K562 (cell line): ENCODE measurements around the gene ANKH. TPM values are rescaled to one million over a fixed set of nuclear protein-coding genes. Genes with fewer than 3 reads are reported as not detected.

Source experiments
- BDP1 ChIP-seq: IDR thresholded peaks from 3 replicates; pipeline ENCODE4 v1.6.1; 2011; ENCODE audit not compliant: insufficient read length, insufficient read depth
- BRCA1 ChIP-seq, 2 experiments: fragments of 450-650 bp in 1 of 2; sonication (generic) in 1 of 2; formaldehyde crosslinking in 1 of 2; IDR thresholded peaks; 2 replicates each; pipeline versions ENCODE4 v1.5.0 to v1.6.1; 2017 to 2020; ENCODE audit warnings: mild to moderate bottlenecking in 1 of 2, missing genetic modification reagents in 1 of 2
- CTBP1 ChIP-seq: fragments of 450-650 bp; IDR thresholded peaks from 2 replicates; pipeline ENCODE4 v1.6.1; 2016; ENCODE audit warnings: borderline replicate concordance
- EP300 ChIP-seq: IDR thresholded peaks from 2 replicates; pipeline ENCODE4 v1.6.1; 2012; ENCODE audit warnings: low read length, improper control_type of control experiment
- ESRRB ChIP-seq: fragments of 250-450 bp; sonication (Bioruptor Pico); IDR thresholded peaks from 2 replicates; pipeline ENCODE4 v1.5.0; 2020; ENCODE audit warnings: mild to moderate bottlenecking, moderate library complexity, borderline replicate concordance
- ETV1 ChIP-seq: fragments of 450-650 bp; conservative IDR thresholded peaks from 2 replicates; pipeline ENCODE4 v1.6.1; 2016; ENCODE audit warnings: missing genetic modification characterization, control low read depth, low read depth, missing compliant biosample characterization
- FOSL1 ChIP-seq: fragments of 200-800 bp; sonication (Bioruptor generic); conservative IDR thresholded peaks from 2 replicates; pipeline ENCODE4 v1.6.1; 2016; ENCODE audit warnings: missing genetic modification characterization, missing compliant biosample characterization
- FOXJ2 ChIP-seq: fragments of 200-800 bp; sonication (Bioruptor generic); IDR thresholded peaks from 2 replicates; pipeline ENCODE4 v1.6.1; 2016; ENCODE audit warnings: missing genetic modification characterization, missing compliant biosample characterization
- HDAC2 ChIP-seq: fragments of 450-650 bp; IDR thresholded peaks from 2 replicates; pipeline ENCODE4 v1.6.1; 2016; ENCODE audit warnings: mild to moderate bottlenecking
- KDM2B ChIP-seq: fragments of 250-450 bp; sonication (Bioruptor Pico); IDR thresholded peaks from 2 replicates; pipeline ENCODE4 v1.8.0; 2021; ENCODE audit warnings: mild to moderate bottlenecking, moderate library complexity
- PHF8 ChIP-seq: fragments of 200-600 bp; sonication (generic); IDR thresholded peaks from 2 replicates; pipeline ENCODE4 v1.6.1; 2012; ENCODE audit warnings: mixed run types, mild to moderate bottlenecking, inconsistent platforms, low read length, moderate library complexity, borderline replicate concordance
- PTBP1 ChIP-seq: fragments of 200-400 bp; formaldehyde crosslinking; IDR thresholded peaks from 2 replicates; pipeline ENCODE4 v1.6.1; 2017; ENCODE audit warnings: low read depth, low read length
- RB1 ChIP-seq: fragments of 450-650 bp; IDR thresholded peaks from 2 replicates; pipeline ENCODE4 v1.6.1; 2017; ENCODE audit warnings: low read depth, mild to moderate bottlenecking
- RBFOX2 ChIP-seq: fragments of 200-400 bp; formaldehyde crosslinking; IDR thresholded peaks from 2 replicates; pipeline ENCODE4 v1.6.1; 2017; ENCODE audit warnings: low read depth, mild to moderate bottlenecking, low read length, moderate library complexity
- SMAD4 ChIP-seq: fragments of 250-450 bp; sonication (Bioruptor Pico); conservative IDR thresholded peaks from 2 replicates; pipeline ENCODE4 v1.8.0; 2021; ENCODE audit warnings: inconsistent platforms, mild to moderate bottlenecking, moderate library complexity
- SREBF1 ChIP-seq: fragments of 150-350 bp; IDR thresholded peaks from 2 replicates; pipeline ENCODE4 v1.6.1; 2014; ENCODE audit warnings: antibody characterized with exemption, low read depth, low read length, borderline replicate concordance
- ZFP1 ChIP-seq: fragments of 450-650 bp; formaldehyde crosslinking; IDR thresholded peaks from 2 replicates; pipeline ENCODE4 v1.4.0; 2020; ENCODE audit warnings: mild to moderate bottlenecking, mixed read lengths
- ZNF274 ChIP-seq: IDR thresholded peaks from 2 replicates; pipeline ENCODE4 v1.6.1; 2011; ENCODE audit warnings: low read depth, mild to moderate bottlenecking, low read length, moderate library complexity, borderline replicate concordance
- ZNF41 ChIP-seq: fragments of 250-450 bp; sonication (Bioruptor Pico); conservative IDR thresholded peaks from 2 replicates; pipeline ENCODE4 v1.4.0; 2020; ENCODE audit warnings: mild to moderate bottlenecking
- ZNF507 ChIP-seq: conservative IDR thresholded peaks from 2 replicates; pipeline ENCODE4 v1.6.1; 2017; ENCODE audit warnings: missing genetic modification characterization, missing compliant biosample characterization
- ZNF586 ChIP-seq: fragments of 450-650 bp; formaldehyde crosslinking; conservative IDR thresholded peaks from 2 replicates; pipeline ENCODE4 v1.4.0; 2020; ENCODE audit warnings: mild to moderate bottlenecking, moderate library complexity
- polyA plus RNA-seq, 8 experiments: library from polyadenylated mRNA; depleted of rRNA in 4 of 8; stranded (reverse) in 5 of 8; unstranded in 3 of 8; fragments of >200 nt; fragmentation: Nextera tagmentation in 2 of 8; fragmentation: Illumina TruSeq in 1 of 8; extraction: Ambion mirVana in 2 of 8; extraction: Trizol in 1 of 8; gene quantifications; 2 replicates each; pipeline versions ENCODE4 v1.2.1 to v1.2.3, GENCODE V29; 2011 to 2014; ENCODE audit warnings: inconsistent platforms in 1 of 8, missing spikeins in 1 of 8
- total RNA-seq, 7 experiments: library from RNA; depleted of rRNA in 6 of 7; stranded (reverse); fragments of >200 nt in 6 of 7; fragmentation: Illumina TruSeq in 2 of 7; extraction: Trizol in 2 of 7; gene quantifications; 2 replicates each; pipeline versions ENCODE4 v1.2.1 to v1.2.3, GENCODE V29; 2011 to 2021; ENCODE audit warnings: low replicate concordance in 1 of 7
- TF ChIP-seq, protein P1 (sequence below): sonication (generic); formaldehyde crosslinking; IDR thresholded peaks from 2 replicates; pipeline ENCODE4 v1.8.0; 2023; ENCODE audit warnings: missing genetic modification reagents, mild to moderate bottlenecking, borderline replicate concordance
- TF ChIP-seq, protein P2 (sequence below): fragments of 250-450 bp; sonication (Bioruptor Pico); IDR thresholded peaks from 2 replicates; pipeline ENCODE4 v1.9.0; 2021; ENCODE audit warnings: mild to moderate bottlenecking
- TF ChIP-seq, protein P3 (sequence below): IDR thresholded peaks from 2 replicates; pipeline ENCODE4 v1.6.1; 2014; ENCODE audit warnings: antibody characterized with exemption

The ANKH gene
- total and polyA plus RNA-seq, 9 of the 15 experiments (the other 6 are each of a cell fraction or from before 2014, with no cell fraction given) = 0.79 to 12.2 (median 4.5) TPM

DNA sequence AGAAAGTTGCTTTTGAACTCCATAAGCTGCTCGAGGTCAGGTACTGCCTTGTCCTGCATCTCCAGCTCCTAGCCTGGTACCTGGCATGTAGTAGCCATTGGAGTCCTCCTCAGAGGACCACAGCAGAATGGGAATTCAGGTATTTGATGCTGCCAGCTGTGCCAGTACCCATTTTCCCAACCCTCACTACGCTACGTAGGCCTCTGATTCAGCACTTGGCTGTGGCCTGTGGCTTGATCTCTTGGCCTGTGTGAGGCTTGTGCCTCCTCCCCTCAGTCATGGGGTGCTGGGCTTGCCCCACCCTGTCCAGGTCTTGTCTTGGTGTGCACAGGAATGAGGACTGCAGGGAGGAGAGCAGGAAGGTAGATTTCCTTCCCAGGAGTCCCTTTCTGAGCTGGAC, 195.3 kb downstream of the ANKH start (continued):
- TF ChIP-seq, protein P1, sequence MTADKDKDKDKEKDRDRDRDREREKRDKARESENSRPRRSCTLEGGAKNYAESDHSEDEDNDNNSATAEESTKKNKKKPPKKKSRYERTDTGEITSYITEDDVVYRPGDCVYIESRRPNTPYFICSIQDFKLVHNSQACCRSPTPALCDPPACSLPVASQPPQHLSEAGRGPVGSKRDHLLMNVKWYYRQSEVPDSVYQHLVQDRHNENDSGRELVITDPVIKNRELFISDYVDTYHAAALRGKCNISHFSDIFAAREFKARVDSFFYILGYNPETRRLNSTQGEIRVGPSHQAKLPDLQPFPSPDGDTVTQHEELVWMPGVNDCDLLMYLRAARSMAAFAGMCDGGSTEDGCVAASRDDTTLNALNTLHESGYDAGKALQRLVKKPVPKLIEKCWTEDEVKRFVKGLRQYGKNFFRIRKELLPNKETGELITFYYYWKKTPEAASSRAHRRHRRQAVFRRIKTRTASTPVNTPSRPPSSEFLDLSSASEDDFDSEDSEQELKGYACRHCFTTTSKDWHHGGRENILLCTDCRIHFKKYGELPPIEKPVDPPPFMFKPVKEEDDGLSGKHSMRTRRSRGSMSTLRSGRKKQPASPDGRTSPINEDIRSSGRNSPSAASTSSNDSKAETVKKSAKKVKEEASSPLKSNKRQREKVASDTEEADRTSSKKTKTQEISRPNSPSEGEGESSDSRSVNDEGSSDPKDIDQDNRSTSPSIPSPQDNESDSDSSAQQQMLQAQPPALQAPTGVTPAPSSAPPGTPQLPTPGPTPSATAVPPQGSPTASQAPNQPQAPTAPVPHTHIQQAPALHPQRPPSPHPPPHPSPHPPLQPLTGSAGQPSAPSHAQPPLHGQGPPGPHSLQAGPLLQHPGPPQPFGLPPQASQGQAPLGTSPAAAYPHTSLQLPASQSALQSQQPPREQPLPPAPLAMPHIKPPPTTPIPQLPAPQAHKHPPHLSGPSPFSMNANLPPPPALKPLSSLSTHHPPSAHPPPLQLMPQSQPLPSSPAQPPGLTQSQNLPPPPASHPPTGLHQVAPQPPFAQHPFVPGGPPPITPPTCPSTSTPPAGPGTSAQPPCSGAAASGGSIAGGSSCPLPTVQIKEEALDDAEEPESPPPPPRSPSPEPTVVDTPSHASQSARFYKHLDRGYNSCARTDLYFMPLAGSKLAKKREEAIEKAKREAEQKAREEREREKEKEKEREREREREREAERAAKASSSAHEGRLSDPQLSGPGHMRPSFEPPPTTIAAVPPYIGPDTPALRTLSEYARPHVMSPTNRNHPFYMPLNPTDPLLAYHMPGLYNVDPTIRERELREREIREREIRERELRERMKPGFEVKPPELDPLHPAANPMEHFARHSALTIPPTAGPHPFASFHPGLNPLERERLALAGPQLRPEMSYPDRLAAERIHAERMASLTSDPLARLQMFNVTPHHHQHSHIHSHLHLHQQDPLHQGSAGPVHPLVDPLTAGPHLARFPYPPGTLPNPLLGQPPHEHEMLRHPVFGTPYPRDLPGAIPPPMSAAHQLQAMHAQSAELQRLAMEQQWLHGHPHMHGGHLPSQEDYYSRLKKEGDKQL = no peak
- TF ChIP-seq SMAD4 (CRISPR knock-in tag) (0 out of 2 replicates have a peak, but pooled peaks have one; percentile 20), BRCA1 (IDR thresholded peaks at IDR 0.05) (no peak), BRCA1 (CRISPR knock-in tag; IDR thresholded peaks at IDR 0.05) (no peak), ZNF274 (no peak), BDP1 (no peak), ZNF586 (CRISPR knock-in tag) (no peak), FOSL1 (peak; percentile 45; the same call in 1 of the 2 replicates), CTBP1 (peak; percentile 29; the same call in 1 of the 2 replicates), ZNF41 (CRISPR knock-in tag) (no peak), HDAC2 (no peak), SREBF1 (no peak), PTBP1 (no peak), FOXJ2 (no peak), EP300 (no peak), RBFOX2 (no peak), ETV1 (tag) (no peak), RB1 (no peak), ESRRB (no peak), ZFP1 (no peak), PHF8 (no peak), KDM2B (CRISPR knock-in tag) (no peak), ZNF507 (no peak)
- TF ChIP-seq, protein P2, sequence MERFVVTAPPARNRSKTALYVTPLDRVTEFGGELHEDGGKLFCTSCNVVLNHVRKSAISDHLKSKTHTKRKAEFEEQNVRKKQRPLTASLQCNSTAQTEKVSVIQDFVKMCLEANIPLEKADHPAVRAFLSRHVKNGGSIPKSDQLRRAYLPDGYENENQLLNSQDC (CRISPR knock-in tag) = no peak
- TF ChIP-seq, protein P3, sequence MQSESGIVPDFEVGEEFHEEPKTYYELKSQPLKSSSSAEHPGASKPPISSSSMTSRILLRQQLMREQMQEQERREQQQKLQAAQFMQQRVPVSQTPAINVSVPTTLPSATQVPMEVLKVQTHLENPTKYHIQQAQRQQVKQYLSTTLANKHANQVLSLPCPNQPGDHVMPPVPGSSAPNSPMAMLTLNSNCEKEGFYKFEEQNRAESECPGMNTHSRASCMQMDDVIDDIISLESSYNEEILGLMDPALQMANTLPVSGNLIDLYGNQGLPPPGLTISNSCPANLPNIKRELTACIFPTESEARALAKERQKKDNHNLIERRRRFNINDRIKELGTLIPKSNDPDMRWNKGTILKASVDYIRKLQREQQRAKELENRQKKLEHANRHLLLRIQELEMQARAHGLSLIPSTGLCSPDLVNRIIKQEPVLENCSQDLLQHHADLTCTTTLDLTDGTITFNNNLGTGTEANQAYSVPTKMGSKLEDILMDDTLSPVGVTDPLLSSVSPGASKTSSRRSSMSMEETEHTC = peak; percentile 88
